ENCODE measurements around the gene TNFRSF8.

TNFRSF8 gene

DNA sequence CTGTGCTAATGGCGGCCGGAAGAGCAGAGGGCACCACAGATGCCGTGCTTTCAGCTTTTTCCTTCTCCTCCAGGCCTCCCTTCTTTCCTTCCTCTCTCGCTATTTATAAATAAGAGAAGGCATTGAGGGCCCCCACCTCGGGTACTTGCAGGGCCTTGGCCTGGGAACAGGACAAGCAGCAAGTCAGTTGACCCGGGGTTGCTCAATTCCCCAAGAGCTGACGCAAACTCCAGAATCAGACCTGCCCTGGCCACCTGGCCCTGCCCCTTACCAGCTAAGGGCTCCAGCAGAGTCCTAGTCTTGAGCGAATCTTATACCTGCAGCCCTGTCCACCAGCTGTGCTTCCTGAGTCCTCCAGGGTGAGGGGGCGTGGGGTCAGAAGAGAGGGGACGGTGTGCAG is 117.2 kb downstream of the TNFRSF8 start:
- H3K9me2 ChIP-seq (replicated peaks; ENCODE audit: insufficient read depth, low read length) = no peaks in the 10 kb centered on the region
- no peak overlapping the region for H3K4me3 ChIP-seq (ENCODE audit: insufficient read depth, low read length, poor library complexity, severe bottlenecking)
- no peak for TF ChIP-seq EZH2phosphoT487 (conservative IDR thresholded peaks at IDR 0.05; ENCODE audit: low read length)
- TF ChIP-seq, protein P1, sequence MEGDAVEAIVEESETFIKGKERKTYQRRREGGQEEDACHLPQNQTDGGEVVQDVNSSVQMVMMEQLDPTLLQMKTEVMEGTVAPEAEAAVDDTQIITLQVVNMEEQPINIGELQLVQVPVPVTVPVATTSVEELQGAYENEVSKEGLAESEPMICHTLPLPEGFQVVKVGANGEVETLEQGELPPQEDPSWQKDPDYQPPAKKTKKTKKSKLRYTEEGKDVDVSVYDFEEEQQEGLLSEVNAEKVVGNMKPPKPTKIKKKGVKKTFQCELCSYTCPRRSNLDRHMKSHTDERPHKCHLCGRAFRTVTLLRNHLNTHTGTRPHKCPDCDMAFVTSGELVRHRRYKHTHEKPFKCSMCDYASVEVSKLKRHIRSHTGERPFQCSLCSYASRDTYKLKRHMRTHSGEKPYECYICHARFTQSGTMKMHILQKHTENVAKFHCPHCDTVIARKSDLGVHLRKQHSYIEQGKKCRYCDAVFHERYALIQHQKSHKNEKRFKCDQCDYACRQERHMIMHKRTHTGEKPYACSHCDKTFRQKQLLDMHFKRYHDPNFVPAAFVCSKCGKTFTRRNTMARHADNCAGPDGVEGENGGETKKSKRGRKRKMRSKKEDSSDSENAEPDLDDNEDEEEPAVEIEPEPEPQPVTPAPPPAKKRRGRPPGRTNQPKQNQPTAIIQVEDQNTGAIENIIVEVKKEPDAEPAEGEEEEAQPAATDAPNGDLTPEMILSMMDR (IDR thresholded peaks at IDR 0.05; ENCODE audit: insufficient read depth, low read length, poor library complexity, severe bottlenecking) = no peak
- no peak overlapping the region for H3K27ac ChIP-seq (ENCODE audit: low read depth, low read length)
- H3K36me3 ChIP-seq (ENCODE audit: low read length) = no peaks in the 10 kb centered on the region
- no peaks in the 10 kb centered on the region for H3K27me3 ChIP-seq (ENCODE audit: low read length)
- no peaks in the 10 kb centered on the region for H4K20me1 ChIP-seq (ENCODE audit: low read depth, low read length)
- no peak overlapping the region for H3K9ac ChIP-seq (ENCODE audit: low read length)
- H2AFZ ChIP-seq (ENCODE audit: low read depth, low read length, severe bottlenecking) = no peak overlapping the region
- H3K4me2 ChIP-seq (ENCODE audit: low read depth, low read length, poor library complexity, severe bottlenecking) = no peak overlapping the region
- H3K9me3 ChIP-seq (ENCODE audit: insufficient read depth, low read length) = no peaks in the 10 kb centered on the region
- H3K79me2 ChIP-seq (ENCODE audit: insufficient read depth, low read length) = no peaks in the 10 kb centered on the region
- no peaks in the 10 kb centered on the region for H3F3A ChIP-seq (ENCODE audit: insufficient read depth)

DNA sequence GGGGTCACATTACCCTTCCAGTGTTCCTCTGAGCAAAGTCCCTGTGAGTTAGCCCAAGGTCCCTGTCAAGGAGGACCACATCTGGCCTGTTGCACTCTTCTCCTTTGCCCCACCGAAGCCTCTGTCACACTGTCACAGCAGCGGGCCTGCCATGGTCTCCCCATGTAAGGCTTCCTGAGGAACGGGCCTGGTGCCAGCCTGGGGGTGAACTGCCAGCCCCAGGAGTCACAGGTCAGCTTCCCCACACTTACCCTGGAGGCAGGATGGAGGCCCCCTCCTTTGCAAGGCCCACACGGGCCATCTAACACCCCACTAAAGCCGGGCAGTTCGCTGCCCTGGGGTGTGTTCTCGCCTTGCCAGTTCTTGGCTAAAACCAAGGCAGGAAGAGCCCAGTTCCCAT is 117.8 kb downstream of the TNFRSF8 start:
- no peaks in the 10 kb centered on the region for H3K79me2 ChIP-seq (ENCODE audit: insufficient read depth, low read length)
- H3K27ac ChIP-seq (ENCODE audit: low read depth, low read length) = no peak overlapping the region
- no peaks in the 10 kb centered on the region for H3F3A ChIP-seq (ENCODE audit: insufficient read depth)
- H4K20me1 ChIP-seq (ENCODE audit: low read depth, low read length) = no peaks in the 10 kb centered on the region
- H3K9me3 ChIP-seq (ENCODE audit: insufficient read depth, low read length) = no peaks in the 10 kb centered on the region
- H3K4me3 ChIP-seq (ENCODE audit: insufficient read depth, low read length, poor library complexity, severe bottlenecking) = no peak overlapping the region
- no peak overlapping the region for H3K4me2 ChIP-seq (ENCODE audit: low read depth, low read length, poor library complexity, severe bottlenecking)
- no peak for TF ChIP-seq EZH2phosphoT487 (conservative IDR thresholded peaks at IDR 0.05; ENCODE audit: low read length)
- TF ChIP-seq, protein P1 (IDR thresholded peaks at IDR 0.05; ENCODE audit: insufficient read depth, low read length, poor library complexity, severe bottlenecking) = no peak
- H3K9ac ChIP-seq (ENCODE audit: low read length) = no peak overlapping the region
- H3K9me2 ChIP-seq (replicated peaks; ENCODE audit: insufficient read depth, low read length) = no peaks in the 10 kb centered on the region
- H3K36me3 ChIP-seq (ENCODE audit: low read length) = no peaks in the 10 kb centered on the region
- no peak overlapping the region for H2AFZ ChIP-seq (ENCODE audit: low read depth, low read length, severe bottlenecking)
- no peaks in the 10 kb centered on the region for H3K27me3 ChIP-seq (ENCODE audit: low read length)

DNA sequence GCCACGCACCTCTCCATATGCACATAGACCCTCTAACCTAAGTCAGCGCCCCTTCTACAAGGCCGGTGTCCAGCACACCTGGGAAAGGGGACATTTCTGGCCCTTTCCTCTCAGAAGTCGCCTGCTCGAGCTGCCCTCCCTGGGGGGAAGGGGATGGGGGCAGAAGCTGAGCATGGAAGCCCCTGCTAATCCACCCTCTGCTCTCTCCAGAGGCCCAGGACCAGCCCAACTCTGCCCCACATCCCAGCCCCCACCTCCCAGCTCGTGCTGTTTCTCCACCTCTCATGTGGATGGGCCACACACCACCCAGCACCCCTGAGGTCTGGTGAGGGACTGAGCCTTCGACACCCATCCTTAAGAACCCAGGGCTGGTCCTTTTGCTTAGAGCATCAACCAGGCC is 118.5 kb downstream of the TNFRSF8 start:
- Histone ChIP-seq H3K79me2 (ENCODE audit: insufficient read depth, low read length) (no peaks in the 10 kb centered on the region), H3K9ac (ENCODE audit: low read length) (no peak overlapping the region), H3K4me2 (ENCODE audit: low read depth, low read length, poor library complexity, severe bottlenecking) (no peak overlapping the region), H3F3A (ENCODE audit: insufficient read depth) (no peaks in the 10 kb centered on the region), H3K4me3 (ENCODE audit: insufficient read depth, low read length, poor library complexity, severe bottlenecking) (no peak overlapping the region), H3K27me3 (ENCODE audit: low read length) (no peaks in the 10 kb centered on the region), H3K27ac (ENCODE audit: low read depth, low read length) (no peak overlapping the region), H2AFZ (ENCODE audit: low read depth, low read length, severe bottlenecking) (no peak overlapping the region), H3K36me3 (ENCODE audit: low read length) (no peaks in the 10 kb centered on the region), H3K9me3 (ENCODE audit: insufficient read depth, low read length) (no peaks in the 10 kb centered on the region), H4K20me1 (ENCODE audit: low read depth, low read length) (no peaks in the 10 kb centered on the region), H3K9me2 (replicated peaks; ENCODE audit: insufficient read depth, low read length) (no peaks in the 10 kb centered on the region)
- TF ChIP-seq, protein P1 (IDR thresholded peaks at IDR 0.05; ENCODE audit: insufficient read depth, low read length, poor library complexity, severe bottlenecking) = no peak
- no peak for TF ChIP-seq EZH2phosphoT487 (conservative IDR thresholded peaks at IDR 0.05; ENCODE audit: low read length)

All from SU-DHL-6 (cell line).